22Rv1 (cell line): ENCODE data around the gene NPFFR1.

Experiments used
- H3K27ac ChIP-seq: fragments of 450-650 bp; 2 replicates; pipeline ENCODE4 v1.5.1; 2017
- CTCF ChIP-seq: fragments of 450-650 bp; IDR thresholded peaks from 2 replicates; pipeline ENCODE4 v1.5.1; 2017; ENCODE audit warnings: mild to moderate bottlenecking
- ZFX ChIP-seq: fragments of 450-650 bp; IDR thresholded peaks from 2 replicates; pipeline ENCODE4 v1.6.1; 2017; ENCODE audit warnings: antibody characterized with exemption, borderline replicate concordance

Gene NPFFR1

GRCh38 chr10:70295926-70296325, 12.1 kb upstream of the NPFFR1 start:
- TF ChIP-seq ZFX (no peak), CTCF (no peak)
- no peak overlapping the region for H3K27ac ChIP-seq

GRCh38 chr10:70295321-70295720, 11.5 kb upstream of the NPFFR1 start:
- TF ChIP-seq ZFX (no peak), CTCF (no peak)
- no peak overlapping the region for H3K27ac ChIP-seq

GRCh38 chr10:70293169-70293843, 9.5 kb upstream of the NPFFR1 start:
- no peak for TF ChIP-seq CTCF
- TF ChIP-seq ZFX = no peak

GRCh38 chr10:70292004-70292403, 8.2 kb upstream of the NPFFR1 start:
- TF ChIP-seq ZFX (no peak), CTCF (no peak)
- H3K27ac ChIP-seq = no peak overlapping the region

More at GRCh38 chr10:70293169-70293843, 9.5 kb upstream of the NPFFR1 start:
- H3K27ac ChIP-seq = no peak overlapping the region

- H3K27ac ChIP-seq = no peak overlapping the region
- TF ChIP-seq CTCF (no peak), ZFX (no peak)
Observed at GRCh38 chr10:70289739-70290138, 5.9 kb upstream of the NPFFR1 start.

- TF ChIP-seq ZFX (no peak), CTCF (no peak)
- no peak overlapping the region for H3K27ac ChIP-seq
Observed at GRCh38 chr10:70286616-70287015, 2.8 kb upstream of the NPFFR1 start.

- TF ChIP-seq ZFX (no peak), CTCF (no peak)
- no peak overlapping the region for H3K27ac ChIP-seq
Observed at GRCh38 chr10:70285476-70285831, 1.6 kb upstream of the NPFFR1 start.
